ENCODE data around the gene SMARCA4.
"Not testable (repeated sequence)": the region's sequence is repeated elsewhere in the genome, so short reads cannot be mapped to it uniquely, and the experiment has no call there.

- not testable (repeated sequence) for TF ChIP-seq CTCF (conservative IDR thresholded peaks at IDR 0.05; ENCODE audit: low read length); EZH2phosphoT487 (IDR thresholded peaks at IDR 0.05; ENCODE audit: borderline replicate concordance)
Observed at GRCh38 chr19:11076792-11077191, 116.0 kb downstream of the SMARCA4 start.

Data from Loucy (cell line).